NCI-H2196 treated with DMSO at 0.1 percent for 48 hours (cell line): ENCODE data around the gene IL37.

Source experiments
- DNase-seq: peaks from one replicate; lab custom pipeline; 2025; ENCODE audit not compliant: unreplicated experiment; lab: John Stamatoyannopoulos, UW

The IL37 gene

GRCh38 chr2:112910865-112911264 is at the start of gene IL37:
TSS of gene IL37 (plus strand) at chr2:112911165. CDS start at chr2:112913013, 1,848 bp downstream.
- no peak for DNase-seq

- no peak for DNase-seq
These were observed 46.9 kb upstream of the IL37 start for GRCh38 chr2:112864072-112864471.

- no peak for DNase-seq
These were observed 44.7 kb upstream of the IL37 start for GRCh38 chr2:112866128-112866835.

- DNase-seq, result no peak
These were observed 43.0 kb upstream of the IL37 start for GRCh38 chr2:112867701-112868631.

GRCh38 chr2:112869258-112869842 is 41.6 kb upstream of the IL37 start:
- peak; percentile 15 for DNase-seq

GRCh38 chr2:112870841-112871835 is 39.8 kb upstream of the IL37 start:
- no peak for DNase-seq

GRCh38 chr2:112876257-112876970 is 34.6 kb upstream of the IL37 start:
- no peak for DNase-seq

- no peak for DNase-seq
These were observed 34.0 kb upstream of the IL37 start for GRCh38 chr2:112876971-112877361.

GRCh38 chr2:112877423-112877822 is 33.5 kb upstream of the IL37 start:
- no peak for DNase-seq

- no peak for DNase-seq
These were observed 31.4 kb upstream of the IL37 start for GRCh38 chr2:112879491-112880041.

GRCh38 chr2:112880091-112880531 is 30.9 kb upstream of the IL37 start:
- DNase-seq, result no peak

GRCh38 chr2:112880696-112881095 is 30.3 kb upstream of the IL37 start:
- no peak for DNase-seq

- DNase-seq, result no peak
These were observed 29.6 kb upstream of the IL37 start for GRCh38 chr2:112881217-112881985.

GRCh38 chr2:112883669-112884068 is 27.3 kb upstream of the IL37 start:
- no peak for DNase-seq

- DNase-seq, result no peak
These were observed 26.0 kb upstream of the IL37 start for GRCh38 chr2:112884869-112885505.

GRCh38 chr2:112885506-112885902 is 25.5 kb upstream of the IL37 start:
- no peak for DNase-seq

GRCh38 chr2:112886291-112886690 is 24.7 kb upstream of the IL37 start:
- no peak for DNase-seq
